WTC11 (cell line): Measurements from ENCODE around the gene ZNF514. TPM values are rescaled to one million over a fixed set of nuclear protein-coding genes. Genes with fewer than 3 reads are reported as not detected.

ENCODE experiments used
- ATAC-seq: fragments of 200-7000 bp; cut with Tn5 transposase; 2 replicates; pipeline ENCODE4 v1.10.0; 2021; ENCODE audit warnings: mild to moderate bottlenecking, moderate library complexity
- CTCF ChIA-PET: fragments of 300-600 bp; sonication (Branson Sonifier 250); formaldehyde crosslinking; loops from one replicate; lab custom pipeline; 2021; ENCODE audit warnings: antibody characterized with exemption; lab: Charles Lee
- POLR2A ChIA-PET: fragments of 350-600 bp; sonication (Branson Sonifier 250); formaldehyde crosslinking; loops from one replicate; lab custom pipeline; 2021; ENCODE audit warnings: antibody characterized with exemption; lab: Charles Lee
- DNase-seq: peaks from one replicate; pipeline ENCODE4 v3.0.0; 2021; ENCODE audit warnings: low spot score
- H3K27ac Mint-ChIP-seq: 2 replicates; pipeline ENCODE4 v1.8.0; 2021; ENCODE audit warnings: mixed read lengths
- H3K27me3 Mint-ChIP-seq: 2 replicates; pipeline ENCODE4 v1.8.0; 2021; ENCODE audit warnings: low read depth, mild to moderate bottlenecking, moderate library complexity, mixed read lengths
- H3K36me3 Mint-ChIP-seq: 2 replicates; pipeline ENCODE4 v1.8.0; 2021; ENCODE audit warnings: mixed read lengths
- H3K4me1 Mint-ChIP-seq: 2 replicates; pipeline ENCODE4 v1.8.0; 2022; ENCODE audit warnings: mixed read lengths
- H3K4me3 Mint-ChIP-seq: 2 replicates; pipeline ENCODE4 v1.8.0; 2021; ENCODE audit warnings: mild to moderate bottlenecking, moderate library complexity, mixed read lengths
- H3K9me3 Mint-ChIP-seq: 2 replicates; pipeline ENCODE4 v1.8.0; 2021; ENCODE audit warnings: mixed read lengths
- ATF3 ChIP-seq: sonication (generic); formaldehyde crosslinking; conservative IDR thresholded peaks from 2 replicates; pipeline ENCODE4 v1.8.1; 2022; ENCODE audit warnings: mild to moderate bottlenecking, missing genetic modification reagents
- CBFB ChIP-seq: sonication (generic); formaldehyde crosslinking; IDR thresholded peaks from 2 replicates; pipeline ENCODE4 v1.8.1; 2022; ENCODE audit warnings: mild to moderate bottlenecking, low read depth, missing genetic modification reagents
- CREM ChIP-seq: sonication (generic); formaldehyde crosslinking; IDR thresholded peaks from 2 replicates; pipeline ENCODE4 v1.8.1; 2022; ENCODE audit warnings: mild to moderate bottlenecking, missing genetic modification reagents, moderate library complexity
- E2F5 ChIP-seq: sonication (generic); formaldehyde crosslinking; IDR thresholded peaks from 2 replicates; pipeline ENCODE4 v1.8.1; 2022; ENCODE audit warnings: mild to moderate bottlenecking, moderate library complexity, missing genetic modification reagents
- ERG ChIP-seq: fragments of 250-450 bp; sonication (Bioruptor Pico); IDR thresholded peaks from 2 replicates; pipeline ENCODE4 v1.8.0; 2021; ENCODE audit warnings: mild to moderate bottlenecking
- FOXP4 ChIP-seq: sonication (generic); formaldehyde crosslinking; IDR thresholded peaks from 2 replicates; pipeline ENCODE4 v1.8.0; 2022; ENCODE audit warnings: mild to moderate bottlenecking, missing genetic modification reagents
- GABPB1 ChIP-seq: sonication (generic); formaldehyde crosslinking; IDR thresholded peaks from 2 replicates; pipeline ENCODE4 v1.8.1; 2023; ENCODE audit warnings: mild to moderate bottlenecking, missing genetic modification reagents
- HMGXB4 ChIP-seq: sonication (generic); formaldehyde crosslinking; IDR thresholded peaks from 2 replicates; pipeline ENCODE4 v1.8.1; 2023; ENCODE audit warnings: mild to moderate bottlenecking, moderate library complexity, missing genetic modification reagents
- KAT7 ChIP-seq: sonication (generic); formaldehyde crosslinking; IDR thresholded peaks from 2 replicates; pipeline ENCODE4 v1.8.1; 2023; ENCODE audit warnings: missing genetic modification reagents, mild to moderate bottlenecking, borderline replicate concordance
- MAX ChIP-seq: sonication (generic); formaldehyde crosslinking; IDR thresholded peaks from 2 replicates; pipeline ENCODE4 v1.8.0; 2022; ENCODE audit warnings: mild to moderate bottlenecking, missing genetic modification reagents
- MXD4 ChIP-seq: fragments of 250-450 bp; sonication (Bioruptor Pico); IDR thresholded peaks from 2 replicates; pipeline ENCODE4 v1.8.0; 2021; ENCODE audit warnings: mild to moderate bottlenecking, moderate library complexity, borderline replicate concordance
- NFYB ChIP-seq: sonication (generic); formaldehyde crosslinking; conservative IDR thresholded peaks from 2 replicates; pipeline ENCODE4 v1.8.0; 2022; ENCODE audit warnings: low read depth, missing genetic modification reagents
- NR2C2 ChIP-seq: sonication (generic); formaldehyde crosslinking; IDR thresholded peaks from 2 replicates; pipeline ENCODE4 v1.8.0; 2022; ENCODE audit warnings: mild to moderate bottlenecking, missing genetic modification reagents
- NR3C1 ChIP-seq: sonication (generic); formaldehyde crosslinking; conservative IDR thresholded peaks from 2 replicates; pipeline ENCODE4 v1.8.1; 2023; ENCODE audit warnings: low read depth, mild to moderate bottlenecking, missing genetic modification reagents
- PRRX2 ChIP-seq: fragments of 250-450 bp; sonication (Bioruptor Pico); IDR thresholded peaks from 2 replicates; pipeline ENCODE4 v1.8.0; 2021; ENCODE audit warnings: mild to moderate bottlenecking
- RELA ChIP-seq: sonication (generic); formaldehyde crosslinking; IDR thresholded peaks from 2 replicates; pipeline ENCODE4 v1.8.1; 2022; ENCODE audit warnings: missing genetic modification reagents, mild to moderate bottlenecking, borderline replicate concordance
- SOX15 ChIP-seq: fragments of 250-450 bp; sonication (Bioruptor Pico); IDR thresholded peaks from 2 replicates; pipeline ENCODE4 v1.9.0; 2021; ENCODE audit warnings: mild to moderate bottlenecking
- TP53 ChIP-seq: sonication (generic); formaldehyde crosslinking; IDR thresholded peaks from 2 replicates; pipeline ENCODE4 v1.8.1; 2023; ENCODE audit warnings: mild to moderate bottlenecking, missing genetic modification reagents
- USF1 ChIP-seq: sonication (generic); formaldehyde crosslinking; IDR thresholded peaks from 2 replicates; pipeline ENCODE4 v1.8.0; 2022; ENCODE audit warnings: mild to moderate bottlenecking, missing genetic modification reagents
- ZBTB43 ChIP-seq: sonication (generic); formaldehyde crosslinking; IDR thresholded peaks from 2 replicates; pipeline ENCODE4 v1.8.1; 2023; ENCODE audit warnings: mild to moderate bottlenecking, missing genetic modification reagents
- ZNF121 ChIP-seq: sonication (generic); formaldehyde crosslinking; IDR thresholded peaks from 2 replicates; pipeline ENCODE4 v1.8.0; 2023; ENCODE audit warnings: missing genetic modification reagents
- ZNF396 ChIP-seq: fragments of 250-450 bp; sonication (Bioruptor Pico); IDR thresholded peaks from 2 replicates; pipeline ENCODE4 v1.8.0; 2021; ENCODE audit warnings: mild to moderate bottlenecking, moderate library complexity, borderline replicate concordance
- ZSCAN18 ChIP-seq: fragments of 250-450 bp; sonication (Bioruptor Pico); IDR thresholded peaks from 2 replicates; pipeline ENCODE4 v2.1.2; 2022; ENCODE audit warnings: mild to moderate bottlenecking, moderate library complexity
- total RNA-seq: library from RNA; stranded (reverse); gene quantifications from 3 replicates; pipeline ENCODE4 v1.2.3, GENCODE V29; 2021

ZNF514 gene
- total RNA-seq, 1 experiment from 2014 or later = 19.3 TPM

- peaks cover 9% of the 10 kb centered on the region for H3K4me1 Mint-ChIP-seq
- no peak for ATAC-seq
- TF ChIP-seq ERG (CRISPR knock-in tag) (no peak), MAX (no peak), HMGXB4 (CRISPR knock-in tag) (no peak), E2F5 (no peak), PRRX2 (no peak), ZBTB43 (CRISPR knock-in tag) (no peak), ZSCAN18 (CRISPR knock-in tag) (no peak), KAT7 (CRISPR knock-in tag) (no peak), MXD4 (CRISPR knock-in tag) (no peak), SOX15 (CRISPR knock-in tag) (no peak)
- TF ChIP-seq, all 79 proteins: peak for 0
- Mint-ChIP-seq H3K27ac (no peak overlapping the region), H3K27me3 (no peaks in the 10 kb centered on the region), H3K4me3 (no peak overlapping the region), H3K9me3 (no peaks in the 10 kb centered on the region), H3K36me3 (peaks cover 54% of the 10 kb centered on the region)
- ChIA-PET CTCF (no interaction called here), POLR2A (no interaction called here)
- DNase-seq = no peak
These were observed 46.2 kb downstream of the ZNF514 start for GRCh38 chr2:95113464-95113863.

GRCh38 chr2:95110395-95110794, 49.3 kb downstream of the ZNF514 start:
- Mint-ChIP-seq H3K27me3 (no peaks in the 10 kb centered on the region), H3K4me1 (no peaks in the 10 kb centered on the region), H3K4me3 (no peak overlapping the region), H3K36me3 (peaks cover 70% of the 10 kb centered on the region), H3K9me3 (no peaks in the 10 kb centered on the region)
- DNase-seq = no peak
- ChIA-PET CTCF (no interaction called here), POLR2A (no interaction called here)
- no peak for ATAC-seq
- no peak for TF ChIP-seq USF1 (CRISPR knock-in tag)
- peak; percentile 74 for TF ChIP-seq ZNF121 (CRISPR knock-in tag)
- TF ChIP-seq, all 79 proteins: peak for 1
- no peak overlapping the region for H3K27ac Mint-ChIP-seq

- H3K36me3 Mint-ChIP-seq = peaks cover 68% of the 10 kb centered on the region
- POLR2A ChIA-PET = no interaction called here
- no peak for DNase-seq
- H3K9me3 Mint-ChIP-seq = no peaks in the 10 kb centered on the region
- no peak for ATAC-seq
- no peaks in the 10 kb centered on the region for H3K27me3 Mint-ChIP-seq
- no peak overlapping the region for H3K27ac Mint-ChIP-seq
- H3K4me3 Mint-ChIP-seq = no peak overlapping the region
- H3K4me1 Mint-ChIP-seq = no peaks in the 10 kb centered on the region
- CTCF ChIA-PET = interaction anchor here (0.8 kb wide), 1 partner anchor 123 kb away, joined by 3 read pairs; no protein-coding TSS in a partner anchor
- TF ChIP-seq NR2C2 (CRISPR knock-in tag) = no peak
- no peak for TF ChIP-seq USF1 (CRISPR knock-in tag)
- TF ChIP-seq ATF3 (CRISPR knock-in tag) = no peak
- no peak for TF ChIP-seq RELA (CRISPR knock-in tag)
- TF ChIP-seq NR3C1 (CRISPR knock-in tag) = no peak
- TF ChIP-seq ZNF396 = no peak
- TF ChIP-seq GABPB1 (CRISPR knock-in tag) = no peak
- TF ChIP-seq CREM (CRISPR knock-in tag) = no peak
- no peak for TF ChIP-seq NFYB (CRISPR knock-in tag)
- no peak for TF ChIP-seq TP53 (CRISPR knock-in tag)
- TF ChIP-seq CBFB (CRISPR knock-in tag) = no peak
- TF ChIP-seq FOXP4 = no peak
These were observed 50.4 kb downstream of the ZNF514 start for GRCh38 chr2:95109260-95109659.
